Panc1 (cell line): ENCODE results near the gene B4GALT6. TPM values are rescaled to one million over a fixed set of nuclear protein-coding genes. Genes with fewer than 3 reads are reported as not detected.
A peak's percentile ranks its signal among the peaks of the same experiment; 100 is the strongest.

Source experiments
- ATAC-seq: fragments of 200-7000 bp; cut with Tn5 transposase; 2 replicates; pipeline ENCODE4 v1.9.1; 2020; ENCODE audit warnings: mild to moderate bottlenecking, moderate library complexity
- BruUV-seq: library from RNA; stranded (reverse); fragments of 400-500 nt; replicated peaks from 2 replicates; lab custom pipeline; 2021; lab: Mats Ljungman, UMichigan
- CTCF ChIA-PET: fragments of 300-600 bp; sonication (Branson Sonifier 250); formaldehyde crosslinking; loops from one replicate; lab custom pipeline; 2022; ENCODE audit warnings: antibody characterized with exemption; lab: Charles Lee
- POLR2A ChIA-PET: fragments of 300-600 bp; sonication (Branson Sonifier 250); formaldehyde crosslinking; loops from one replicate; lab custom pipeline; 2022; ENCODE audit warnings: antibody characterized with exemption; lab: Charles Lee
- DNase-seq: peaks from one replicate; pipeline ENCODE4 v3.0.0-alpha.2; 2010; ENCODE audit warnings: low read depth, low spot score
- H3K27ac ChIP-seq: 2 replicates; pipeline ENCODE4 v1.5.1; 2011; ENCODE audit warnings: mild to moderate bottlenecking, low read length, inconsistent platforms
- H3K27me3 ChIP-seq: fragments of 200-500 bp; sonication (Bioruptor generic); 2 replicates; pipeline ENCODE4 v1.6.0; 2014; ENCODE audit warnings: low read length, inconsistent platforms; ENCODE audit not compliant: control insufficient read depth, insufficient read depth
- H3K36me3 ChIP-seq: fragments of 200-500 bp; sonication (Bioruptor generic); 2 replicates; pipeline ENCODE4 v1.5.1; 2014; ENCODE audit warnings: inconsistent platforms, mild to moderate bottlenecking, low read length, moderate library complexity; ENCODE audit not compliant: control insufficient read depth, insufficient read depth
- H3K4me1 ChIP-seq: 2 replicates; pipeline ENCODE4 v1.5.1; 2011; ENCODE audit warnings: inconsistent platforms, mild to moderate bottlenecking, low read length, moderate library complexity; ENCODE audit not compliant: control insufficient read depth, insufficient read depth
- H3K4me3 ChIP-seq, 2 experiments: 2 replicates each; pipeline ENCODE4 v1.5.1; 2011 to 2012; ENCODE audit warnings: low read depth in 2 of 2, low read length in 2 of 2, mild to moderate bottlenecking in 2 of 2, inconsistent platforms in 1 of 2, moderate library complexity in 1 of 2
- H3K9me3 ChIP-seq: fragments of 200-500 bp; sonication (Bioruptor generic); 2 replicates; pipeline ENCODE4 v1.5.1; 2014; ENCODE audit warnings: low read depth, mild to moderate bottlenecking, inconsistent platforms, low read length, moderate library complexity; ENCODE audit not compliant: control insufficient read depth, insufficient read depth
- POLR2AphosphoS5 ChIP-seq: IDR thresholded peaks from 2 replicates; pipeline ENCODE4 v1.6.1; 2012; ENCODE audit warnings: mild to moderate bottlenecking, low read depth, low read length, moderate library complexity
- SIN3A ChIP-seq: IDR thresholded peaks from 2 replicates; pipeline ENCODE4 v1.6.1; 2012; ENCODE audit warnings: low read depth, mild to moderate bottlenecking, low read length, moderate library complexity, borderline replicate concordance; ENCODE audit not compliant: insufficient read depth
- TCF7L2 ChIP-seq: IDR thresholded peaks from 2 replicates; pipeline ENCODE4 v1.6.1; 2011; ENCODE audit warnings: mild to moderate bottlenecking, low read depth, low read length, inconsistent platforms
- in situ Hi-C: cut with HindIII; loops from 2 replicates; pipeline ENCODE4 v1.10.0; 2016; ENCODE audit warnings: low sequenced_read_pairs, low pct_unique_long_range_greater_than_20kb
- intact Hi-C: fragments of 100-400 bp; cut with micrococcal nuclease; formaldehyde crosslinking; loops from one replicate; pipeline ENCODE4 v1.10.0; 2022; ENCODE audit not compliant: unreplicated experiment
- total RNA-seq: library from RNA; stranded (reverse); gene quantifications from one replicate; pipeline ENCODE4 v1.2.1, GENCODE V29; 2021; ENCODE audit not compliant: unreplicated experiment
- TF ChIP-seq, protein P1 (sequence below), 2 experiments: IDR thresholded peaks; 2 replicates each; pipeline ENCODE4 v1.6.1; 2011 to 2012; ENCODE audit warnings: low read depth in 2 of 2, control low read depth in 1 of 2, low read length in 1 of 2, mild to moderate bottlenecking in 1 of 2, moderate library complexity in 1 of 2; ENCODE audit not compliant: insufficient read depth in 1 of 2
- TF ChIP-seq, protein P2 (sequence below): fragments of 450-650 bp; IDR thresholded peaks from 2 replicates; pipeline ENCODE4 v1.5.1; 2017; ENCODE audit warnings: mild to moderate bottlenecking

B4GALT6 gene
- total RNA-seq, 1 experiment from 2014 or later: 36.3 TPM

DNA sequence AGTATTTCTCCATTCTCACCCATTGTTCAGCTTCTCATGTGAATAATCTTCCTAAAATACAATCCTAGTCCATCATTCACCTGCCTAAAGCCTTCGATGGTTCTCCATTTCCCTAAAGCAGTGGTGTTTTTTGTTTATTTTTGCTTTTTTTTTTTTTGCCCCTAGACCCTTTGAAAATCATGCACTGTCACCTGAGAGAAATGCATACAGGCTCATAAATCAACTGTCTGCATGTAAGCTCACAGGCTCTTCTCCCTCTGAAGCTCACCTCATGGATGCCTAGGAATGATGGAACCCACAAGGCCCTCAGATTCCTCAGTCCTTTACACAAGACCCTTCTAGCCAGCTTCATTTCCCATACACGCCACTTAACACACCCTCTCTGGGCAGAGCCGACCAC is 31.5 kb downstream of the B4GALT6 start:
- intact Hi-C loops: no loop called here
- H3K4me1 ChIP-seq: peaks cover 11% of the 10 kb centered on the region
- ATAC-seq (no peak), DNase-seq (no peak)
- in situ Hi-C loops: no loop called here
- H3K4me3 ChIP-seq: no peak overlapping the region
- no TSS peak for BruUV-seq
- no peaks in the 10 kb centered on the region for H3K9me3 ChIP-seq
- TF ChIP-seq, protein P1, sequence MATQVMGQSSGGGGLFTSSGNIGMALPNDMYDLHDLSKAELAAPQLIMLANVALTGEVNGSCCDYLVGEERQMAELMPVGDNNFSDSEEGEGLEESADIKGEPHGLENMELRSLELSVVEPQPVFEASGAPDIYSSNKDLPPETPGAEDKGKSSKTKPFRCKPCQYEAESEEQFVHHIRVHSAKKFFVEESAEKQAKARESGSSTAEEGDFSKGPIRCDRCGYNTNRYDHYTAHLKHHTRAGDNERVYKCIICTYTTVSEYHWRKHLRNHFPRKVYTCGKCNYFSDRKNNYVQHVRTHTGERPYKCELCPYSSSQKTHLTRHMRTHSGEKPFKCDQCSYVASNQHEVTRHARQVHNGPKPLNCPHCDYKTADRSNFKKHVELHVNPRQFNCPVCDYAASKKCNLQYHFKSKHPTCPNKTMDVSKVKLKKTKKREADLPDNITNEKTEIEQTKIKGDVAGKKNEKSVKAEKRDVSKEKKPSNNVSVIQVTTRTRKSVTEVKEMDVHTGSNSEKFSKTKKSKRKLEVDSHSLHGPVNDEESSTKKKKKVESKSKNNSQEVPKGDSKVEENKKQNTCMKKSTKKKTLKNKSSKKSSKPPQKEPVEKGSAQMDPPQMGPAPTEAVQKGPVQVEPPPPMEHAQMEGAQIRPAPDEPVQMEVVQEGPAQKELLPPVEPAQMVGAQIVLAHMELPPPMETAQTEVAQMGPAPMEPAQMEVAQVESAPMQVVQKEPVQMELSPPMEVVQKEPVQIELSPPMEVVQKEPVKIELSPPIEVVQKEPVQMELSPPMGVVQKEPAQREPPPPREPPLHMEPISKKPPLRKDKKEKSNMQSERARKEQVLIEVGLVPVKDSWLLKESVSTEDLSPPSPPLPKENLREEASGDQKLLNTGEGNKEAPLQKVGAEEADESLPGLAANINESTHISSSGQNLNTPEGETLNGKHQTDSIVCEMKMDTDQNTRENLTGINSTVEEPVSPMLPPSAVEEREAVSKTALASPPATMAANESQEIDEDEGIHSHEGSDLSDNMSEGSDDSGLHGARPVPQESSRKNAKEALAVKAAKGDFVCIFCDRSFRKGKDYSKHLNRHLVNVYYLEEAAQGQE (IDR thresholded peaks at IDR 0.05; ENCODE audit: insufficient read depth in 1 of 2, low read depth in 2 of 2, low read length in 1 of 2): no peak
- no peak for TF ChIP-seq POLR2AphosphoS5
- CTCF ChIA-PET: no interaction called here
- no peaks in the 10 kb centered on the region for H3K36me3 ChIP-seq
- POLR2A ChIA-PET: interaction anchor here (0.7 kb wide), 1 partner anchor 72 kb away, joined by 6 read pairs; no protein-coding TSS in a partner anchor
- no peaks in the 10 kb centered on the region for H3K27me3 ChIP-seq
- no peak overlapping the region for H3K27ac ChIP-seq

DNA sequence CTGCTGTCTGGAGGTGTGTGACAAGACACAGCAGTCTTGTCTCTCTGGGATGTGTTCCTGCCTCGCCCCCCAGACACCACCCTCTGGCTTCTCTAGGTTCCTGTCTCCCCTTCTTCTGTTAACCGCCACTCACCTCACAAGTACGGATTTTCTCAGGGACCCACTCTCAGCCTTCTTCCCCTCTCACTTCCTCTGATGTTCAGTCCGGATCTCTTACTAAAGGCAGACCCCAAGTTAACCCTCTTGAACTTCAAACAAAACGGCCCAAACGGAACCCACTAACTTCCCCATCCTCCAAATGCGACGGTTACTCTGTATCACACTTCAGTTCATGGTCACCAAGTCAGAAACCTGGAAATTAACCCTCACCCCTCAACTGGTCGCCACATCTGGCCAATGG is 32.0 kb downstream of the B4GALT6 start:
- BruUV-seq: TSS peak; percentile 51
- ChIA-PET CTCF (no interaction called here), POLR2A (no interaction called here)
- ATAC-seq (no peak), DNase-seq (no peak)
- H3K27me3 ChIP-seq: no peaks in the 10 kb centered on the region
- no peaks in the 10 kb centered on the region for H3K36me3 ChIP-seq
- no peaks in the 10 kb centered on the region for H3K9me3 ChIP-seq
- H3K4me1 ChIP-seq: peaks cover 17% of the 10 kb centered on the region
- H3K27ac ChIP-seq: no peak overlapping the region
- TF ChIP-seq SIN3A: no peak
- TF ChIP-seq, protein P1 (IDR thresholded peaks at IDR 0.05; ENCODE audit: insufficient read depth in 1 of 2, low read depth in 2 of 2, low read length in 1 of 2): no peak
- no peak for TF ChIP-seq POLR2AphosphoS5
- TF ChIP-seq TCF7L2: no peak
- TF ChIP-seq, protein P2, sequence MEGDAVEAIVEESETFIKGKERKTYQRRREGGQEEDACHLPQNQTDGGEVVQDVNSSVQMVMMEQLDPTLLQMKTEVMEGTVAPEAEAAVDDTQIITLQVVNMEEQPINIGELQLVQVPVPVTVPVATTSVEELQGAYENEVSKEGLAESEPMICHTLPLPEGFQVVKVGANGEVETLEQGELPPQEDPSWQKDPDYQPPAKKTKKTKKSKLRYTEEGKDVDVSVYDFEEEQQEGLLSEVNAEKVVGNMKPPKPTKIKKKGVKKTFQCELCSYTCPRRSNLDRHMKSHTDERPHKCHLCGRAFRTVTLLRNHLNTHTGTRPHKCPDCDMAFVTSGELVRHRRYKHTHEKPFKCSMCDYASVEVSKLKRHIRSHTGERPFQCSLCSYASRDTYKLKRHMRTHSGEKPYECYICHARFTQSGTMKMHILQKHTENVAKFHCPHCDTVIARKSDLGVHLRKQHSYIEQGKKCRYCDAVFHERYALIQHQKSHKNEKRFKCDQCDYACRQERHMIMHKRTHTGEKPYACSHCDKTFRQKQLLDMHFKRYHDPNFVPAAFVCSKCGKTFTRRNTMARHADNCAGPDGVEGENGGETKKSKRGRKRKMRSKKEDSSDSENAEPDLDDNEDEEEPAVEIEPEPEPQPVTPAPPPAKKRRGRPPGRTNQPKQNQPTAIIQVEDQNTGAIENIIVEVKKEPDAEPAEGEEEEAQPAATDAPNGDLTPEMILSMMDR: no peak
- intact Hi-C loops (no loop called here), in situ Hi-C loops (no loop called here)
- no peak overlapping the region for H3K4me3 ChIP-seq
